A204.1 (cell line): ENCODE measurements around the gene TANC1.
"Not testable (repeated sequence)": the region's sequence is repeated elsewhere in the genome, so short reads cannot be mapped to it uniquely, and the experiment has no call there.

Experiments
- FAIRE-seq: peaks from 2 replicates; lab custom pipeline; 2012; peaks lifted over from hg19 to GRCh38; lab: Jason Lieb, UNC

TANC1 gene

GRCh38 chr2:159089543-159089942 is 121.1 kb downstream of the TANC1 start:
- FAIRE-seq: no peak

DNA sequence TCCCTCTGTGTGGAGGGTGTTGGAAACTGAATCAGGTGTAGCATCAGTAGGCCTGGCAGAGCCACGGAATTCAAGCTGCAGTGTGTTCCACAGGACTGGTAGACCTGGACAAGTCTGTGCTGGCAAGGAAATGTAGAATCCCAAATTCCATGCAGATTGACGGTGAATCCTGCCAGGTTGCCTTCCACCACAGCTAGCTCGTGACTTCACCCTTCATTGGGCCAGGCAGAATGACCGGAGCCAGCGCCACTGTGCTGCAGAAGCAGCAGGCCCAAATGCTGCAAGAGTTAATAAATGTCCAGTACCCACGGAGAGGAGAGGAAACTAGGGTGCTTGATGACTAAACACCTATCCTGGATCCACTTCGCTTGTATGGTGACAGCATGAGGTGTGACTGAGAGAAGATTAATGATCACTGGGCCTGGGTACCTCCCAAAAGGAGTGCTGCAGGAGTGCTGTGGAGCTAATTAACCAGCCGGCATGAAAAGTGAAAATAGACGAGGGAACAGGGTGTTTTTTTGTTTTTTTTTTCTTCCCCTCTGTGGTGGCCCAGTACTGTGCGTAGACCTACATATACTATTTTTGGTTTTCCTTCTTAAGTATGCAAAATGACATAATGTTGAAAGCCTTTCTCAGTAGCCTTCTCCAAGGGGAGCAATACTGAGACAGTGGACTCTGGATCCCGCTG is 122.2 kb downstream of the TANC1 start:
- no peak for FAIRE-seq

- FAIRE-seq: no peak
Measured at GRCh38 chr2:159091381-159091780, 122.9 kb downstream of the TANC1 start.

- no peak for FAIRE-seq
Measured at GRCh38 chr2:159091976-159092375, 123.5 kb downstream of the TANC1 start.

DNA sequence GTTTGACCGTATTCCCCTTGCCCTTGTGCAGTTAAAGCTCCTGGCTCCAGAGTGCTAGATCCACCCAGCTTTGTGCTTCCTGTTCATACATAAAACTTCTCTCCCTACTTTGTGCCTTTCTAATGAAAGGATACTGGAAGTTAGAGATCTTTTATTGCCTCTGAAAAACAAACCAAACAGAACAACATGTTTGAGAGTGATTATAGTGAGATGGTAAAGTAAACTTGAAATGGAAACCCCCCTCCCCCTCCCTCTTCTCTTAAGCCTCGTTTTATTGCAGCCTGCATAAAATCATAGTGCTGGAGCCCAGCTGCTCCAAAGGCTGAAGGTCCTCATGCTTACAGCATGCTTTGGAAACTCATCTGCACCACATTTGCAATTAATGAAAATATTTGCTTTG is 125.1 kb downstream of the TANC1 start:
- no peak for FAIRE-seq

GRCh38 chr2:159094173-159094737 is 125.8 kb downstream of the TANC1 start:
- no peak for FAIRE-seq

DNA sequence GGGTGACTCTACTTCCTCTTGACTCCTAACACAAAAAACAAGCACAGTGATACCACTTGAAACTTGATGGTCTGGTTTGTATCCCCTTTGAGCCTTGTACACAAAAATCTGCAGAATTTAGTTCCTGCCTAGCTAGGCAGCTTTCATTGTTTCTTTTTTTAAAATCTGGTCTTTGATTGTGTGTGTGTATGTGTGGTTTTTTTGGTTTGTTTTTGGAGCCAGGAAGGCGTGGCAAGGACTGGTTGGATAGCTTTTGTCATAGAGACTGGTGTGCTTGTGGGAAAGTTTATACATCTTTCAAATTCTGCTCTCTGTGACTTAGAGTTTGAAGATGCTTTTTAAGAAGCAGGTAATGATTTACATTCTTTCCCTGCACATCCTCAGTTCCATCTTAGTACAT is 127.4 kb downstream of the TANC1 start:
- FAIRE-seq: no peak

DNA sequence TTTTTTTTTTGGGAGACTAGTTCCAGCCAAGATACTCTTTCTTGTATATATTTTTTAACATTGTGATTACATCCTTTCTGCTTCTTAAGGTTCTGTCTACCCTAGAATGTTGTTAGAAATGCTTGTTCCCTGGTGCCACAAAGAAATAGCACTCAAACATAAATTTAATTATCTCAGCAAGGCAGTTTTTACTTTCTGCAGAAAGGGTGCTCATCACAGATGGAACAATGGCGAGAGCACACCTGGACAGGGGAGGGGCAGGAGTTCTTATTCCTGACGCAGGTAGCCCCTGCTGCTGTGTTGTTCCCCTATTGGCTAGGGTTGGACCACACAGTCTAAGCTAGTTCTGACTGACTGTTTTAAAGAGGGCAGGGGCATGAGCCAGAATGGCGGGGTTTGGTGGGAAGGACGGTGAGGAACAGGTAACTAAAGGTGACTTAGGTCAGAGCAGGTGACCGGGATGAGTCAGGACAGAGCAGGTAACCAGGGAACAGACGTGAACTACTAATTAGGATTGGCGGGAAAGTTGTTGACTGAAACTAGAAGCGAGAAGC is 127.9 kb downstream of the TANC1 start:
- FAIRE-seq: not testable (repeated sequence)

- no peak for FAIRE-seq
Measured at GRCh38 chr2:159096901-159097300, 128.5 kb downstream of the TANC1 start.

- FAIRE-seq: no peak
Measured at GRCh38 chr2:159098361-159098760, 129.9 kb downstream of the TANC1 start.

DNA sequence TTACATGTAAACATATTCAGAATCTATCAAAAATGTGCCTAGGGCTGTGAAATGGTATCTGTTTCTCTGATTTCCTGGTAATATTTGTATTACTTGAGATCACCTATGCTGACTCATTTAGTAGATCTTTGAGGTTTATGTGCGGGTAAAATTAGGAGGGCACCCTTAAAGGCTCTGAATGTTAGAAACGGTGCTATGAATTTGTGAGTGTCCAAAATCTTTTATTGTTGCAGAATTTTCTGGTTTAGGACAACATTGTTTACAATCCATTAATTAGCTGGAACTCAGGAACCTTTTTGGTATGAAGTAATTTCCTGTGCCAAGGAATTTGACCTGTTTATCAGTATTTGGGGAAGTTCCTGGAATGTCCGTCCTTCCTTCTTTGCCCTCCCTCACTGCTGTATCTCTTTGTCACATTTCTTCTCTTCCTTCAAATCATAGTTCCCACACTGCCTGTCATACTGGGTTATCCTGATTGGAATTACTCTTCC is 130.5 kb downstream of the TANC1 start:
- no peak for FAIRE-seq

- FAIRE-seq: no peak
Measured at GRCh38 chr2:159101755-159102489, 133.5 kb downstream of the TANC1 start.

DNA sequence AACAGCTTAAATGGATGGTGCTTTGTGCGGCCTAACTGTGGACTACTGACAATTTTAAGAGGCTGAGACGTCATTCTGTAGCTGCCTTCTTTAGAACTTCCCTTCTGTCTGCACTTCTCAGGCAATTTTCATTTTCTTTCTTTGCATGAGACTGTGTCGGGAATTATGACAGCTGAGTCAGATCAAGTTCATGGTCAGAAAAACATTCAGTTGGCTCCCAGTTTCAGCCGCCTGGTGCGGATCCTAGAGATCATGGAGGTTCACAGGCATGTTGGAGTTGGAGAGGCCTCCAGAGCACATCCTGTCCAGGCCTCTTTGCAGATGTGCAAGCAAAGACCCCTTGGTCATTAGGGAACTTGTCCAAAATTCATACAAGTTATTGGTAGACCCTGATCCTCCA is 135.0 kb downstream of the TANC1 start:
- no peak for FAIRE-seq

DNA sequence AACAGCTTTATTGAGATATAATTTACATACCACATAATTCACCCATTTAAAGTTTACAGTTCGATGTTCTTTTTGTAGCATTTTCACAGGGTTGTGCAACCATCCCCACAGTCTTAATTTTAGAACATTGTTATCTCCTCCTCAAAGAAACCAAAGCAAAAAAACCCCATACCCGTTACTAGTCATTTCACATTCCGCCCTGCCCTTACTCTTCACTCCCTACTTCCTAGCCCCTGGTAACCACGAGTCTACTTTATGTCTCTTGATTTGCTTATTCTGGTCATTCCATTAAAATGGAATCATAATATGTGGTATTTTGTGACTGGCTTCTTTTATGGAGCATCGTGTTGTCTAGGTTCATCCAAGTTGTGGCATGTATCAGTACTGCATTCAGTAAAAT is 137.7 kb downstream of the TANC1 start:
- no peak for FAIRE-seq

- no peak for FAIRE-seq
Measured at GRCh38 chr2:159108181-159108893, 139.9 kb downstream of the TANC1 start.

DNA sequence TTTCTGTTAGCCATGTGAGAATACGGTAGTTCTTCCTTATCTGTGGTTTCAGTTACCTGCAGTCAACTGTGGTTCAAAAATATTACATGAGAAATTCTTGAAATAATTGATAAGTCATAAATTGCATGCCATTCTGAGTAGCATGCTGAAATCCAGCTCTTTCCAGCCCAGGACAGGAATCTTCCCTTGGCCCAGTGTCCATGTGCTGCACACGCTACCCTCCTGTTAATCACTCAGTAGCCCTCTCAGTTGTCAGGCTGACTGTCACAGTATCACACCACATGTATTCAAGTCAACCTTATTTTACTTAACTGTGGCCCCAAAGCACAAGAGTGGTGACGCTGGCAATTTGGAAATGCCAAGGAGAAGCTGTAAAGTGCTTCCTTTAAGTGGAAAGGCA is 141.1 kb downstream of the TANC1 start:
- FAIRE-seq: no peak

GRCh38 chr2:159110784-159111183 is 142.3 kb downstream of the TANC1 start:
- FAIRE-seq: no peak

DNA sequence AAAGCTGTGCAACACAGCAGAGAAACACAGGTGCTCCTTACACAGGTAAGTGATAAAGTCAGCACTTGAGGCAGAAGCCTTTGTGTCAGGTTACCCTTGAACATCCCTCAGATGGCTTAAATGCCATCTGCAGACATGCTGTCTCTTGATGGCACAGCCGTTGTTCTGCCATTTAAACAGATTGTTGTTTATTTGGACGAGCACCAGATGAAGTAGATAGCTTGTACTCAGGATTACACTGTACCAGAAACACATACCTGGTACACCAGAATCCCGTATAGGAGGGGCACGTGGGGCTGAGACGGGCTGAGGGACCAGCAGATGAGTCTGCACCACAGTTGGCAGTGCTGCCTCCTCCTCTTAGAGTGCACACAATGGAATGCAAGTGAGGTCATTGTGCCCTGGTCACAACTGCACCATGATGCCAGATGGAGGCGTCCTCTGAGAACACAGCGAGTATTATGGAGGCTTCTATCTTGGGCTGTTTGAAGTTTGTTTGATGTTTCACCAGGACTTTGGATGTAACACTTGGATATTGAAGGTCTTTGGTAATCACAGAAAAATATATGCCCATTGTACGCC is 143.0 kb downstream of the TANC1 start:
- no peak for FAIRE-seq

DNA sequence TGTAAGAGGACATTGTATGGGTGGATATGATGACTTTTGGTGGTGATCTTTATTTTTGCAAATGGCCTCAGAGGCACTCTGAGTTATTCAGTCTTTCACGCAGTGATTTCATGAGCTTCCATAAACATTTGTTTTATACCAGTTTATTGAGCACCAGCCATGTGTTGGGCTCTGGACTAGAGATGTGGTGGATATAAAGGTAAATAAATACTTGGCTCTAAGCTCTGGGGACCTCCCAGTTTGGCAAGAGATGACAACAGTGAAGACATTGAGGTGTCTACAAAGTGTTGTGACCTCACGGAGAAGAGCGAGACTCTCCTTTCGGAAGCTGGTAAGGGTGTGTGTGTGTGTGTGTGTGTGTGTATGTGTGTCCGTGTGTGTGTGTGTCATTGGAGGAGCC is 146.4 kb downstream of the TANC1 start:
- no peak for FAIRE-seq

- no peak for FAIRE-seq
Measured at GRCh38 chr2:159116922-159117321, 148.5 kb downstream of the TANC1 start.

- no peak for FAIRE-seq
Measured at GRCh38 chr2:159117658-159118057, 149.2 kb downstream of the TANC1 start.
